Panc1 (cell line): ENCODE results near the gene HDAC6. TPM values are rescaled to one million over a fixed set of nuclear protein-coding genes. Genes with fewer than 3 reads are reported as not detected.

ENCODE experiments used
- ATAC-seq: fragments of 200-7000 bp; cut with Tn5 transposase; 2 replicates; pipeline ENCODE4 v1.9.1; 2020; ENCODE audit warnings: mild to moderate bottlenecking, moderate library complexity
- BruUV-seq: library from RNA; stranded (reverse); fragments of 400-500 nt; replicated peaks from 2 replicates; lab custom pipeline; 2021; lab: Mats Ljungman, UMichigan
- CTCF ChIA-PET: fragments of 300-600 bp; sonication (Branson Sonifier 250); formaldehyde crosslinking; loops from one replicate; lab custom pipeline; 2022; ENCODE audit warnings: antibody characterized with exemption; lab: Charles Lee
- POLR2A ChIA-PET: fragments of 300-600 bp; sonication (Branson Sonifier 250); formaldehyde crosslinking; loops from one replicate; lab custom pipeline; 2022; ENCODE audit warnings: antibody characterized with exemption; lab: Charles Lee
- DNase-seq: peaks from one replicate; pipeline ENCODE4 v3.0.0-alpha.2; 2010; ENCODE audit warnings: low read depth, low spot score
- H3K27ac ChIP-seq: 2 replicates; pipeline ENCODE4 v1.5.1; 2011; ENCODE audit warnings: mild to moderate bottlenecking, low read length, inconsistent platforms
- H3K27me3 ChIP-seq: fragments of 200-500 bp; sonication (Bioruptor generic); 2 replicates; pipeline ENCODE4 v1.6.0; 2014; ENCODE audit warnings: low read length, inconsistent platforms; ENCODE audit not compliant: control insufficient read depth, insufficient read depth
- H3K36me3 ChIP-seq: fragments of 200-500 bp; sonication (Bioruptor generic); 2 replicates; pipeline ENCODE4 v1.5.1; 2014; ENCODE audit warnings: inconsistent platforms, mild to moderate bottlenecking, low read length, moderate library complexity; ENCODE audit not compliant: control insufficient read depth, insufficient read depth
- H3K4me1 ChIP-seq: 2 replicates; pipeline ENCODE4 v1.5.1; 2011; ENCODE audit warnings: inconsistent platforms, mild to moderate bottlenecking, low read length, moderate library complexity; ENCODE audit not compliant: control insufficient read depth, insufficient read depth
- H3K4me3 ChIP-seq, 2 experiments: 2 replicates each; pipeline ENCODE4 v1.5.1; 2011 to 2012; ENCODE audit warnings: low read depth in 2 of 2, low read length in 2 of 2, mild to moderate bottlenecking in 2 of 2, inconsistent platforms in 1 of 2, moderate library complexity in 1 of 2
- H3K9me3 ChIP-seq: fragments of 200-500 bp; sonication (Bioruptor generic); 2 replicates; pipeline ENCODE4 v1.5.1; 2014; ENCODE audit warnings: low read depth, mild to moderate bottlenecking, inconsistent platforms, low read length, moderate library complexity; ENCODE audit not compliant: control insufficient read depth, insufficient read depth
- CTCF ChIP-seq: fragments of 450-650 bp; IDR thresholded peaks from 2 replicates; pipeline ENCODE4 v1.5.1; 2017; ENCODE audit warnings: mild to moderate bottlenecking
- POLR2AphosphoS5 ChIP-seq: IDR thresholded peaks from 2 replicates; pipeline ENCODE4 v1.6.1; 2012; ENCODE audit warnings: mild to moderate bottlenecking, low read depth, low read length, moderate library complexity
- REST ChIP-seq, 2 experiments: IDR thresholded peaks; 2 replicates each; pipeline ENCODE4 v1.6.1; 2011 to 2012; ENCODE audit warnings: low read depth in 2 of 2, control low read depth in 1 of 2, low read length in 1 of 2, mild to moderate bottlenecking in 1 of 2, moderate library complexity in 1 of 2; ENCODE audit not compliant: insufficient read depth in 1 of 2
- SIN3A ChIP-seq: IDR thresholded peaks from 2 replicates; pipeline ENCODE4 v1.6.1; 2012; ENCODE audit warnings: low read depth, mild to moderate bottlenecking, low read length, moderate library complexity, borderline replicate concordance; ENCODE audit not compliant: insufficient read depth
- TCF7L2 ChIP-seq: IDR thresholded peaks from 2 replicates; pipeline ENCODE4 v1.6.1; 2011; ENCODE audit warnings: mild to moderate bottlenecking, low read depth, low read length, inconsistent platforms
- in situ Hi-C: cut with HindIII; loops from 2 replicates; pipeline ENCODE4 v1.10.0; 2016; ENCODE audit warnings: low sequenced_read_pairs, low pct_unique_long_range_greater_than_20kb
- intact Hi-C: fragments of 100-400 bp; cut with micrococcal nuclease; formaldehyde crosslinking; loops from one replicate; pipeline ENCODE4 v1.10.0; 2022; ENCODE audit not compliant: unreplicated experiment
- total RNA-seq: library from RNA; stranded (reverse); gene quantifications from one replicate; pipeline ENCODE4 v1.2.1, GENCODE V29; 2021; ENCODE audit not compliant: unreplicated experiment

HDAC6 gene
- total RNA-seq, 1 experiment from 2014 or later = 97.1 TPM

- H3K4me1 ChIP-seq = no peaks in the 10 kb centered on the region
- intact Hi-C loops = no loop called here
- ChIA-PET POLR2A (no interaction called here), CTCF (no interaction called here)
- no peak for TF ChIP-seq TCF7L2
- TF ChIP-seq POLR2AphosphoS5 = no peak
- no peak for TF ChIP-seq CTCF
- TF ChIP-seq SIN3A = no peak
- TF ChIP-seq REST (IDR thresholded peaks at IDR 0.05; ENCODE audit: insufficient read depth in 1 of 2, low read depth in 2 of 2, low read length in 1 of 2) = no peak
- no peaks in the 10 kb centered on the region for H3K9me3 ChIP-seq
- no peaks in the 10 kb centered on the region for H3K27me3 ChIP-seq
- no peak for DNase-seq
- H3K27ac ChIP-seq = no peak overlapping the region
- BruUV-seq = no TSS peak
- in situ Hi-C loops = no loop called here
- no peak overlapping the region for H3K4me3 ChIP-seq
- no peaks in the 10 kb centered on the region for H3K36me3 ChIP-seq
- ATAC-seq = no peak
Measured at GRCh38 chrX:48787505-48788443, 14.1 kb upstream of the HDAC6 start.

GRCh38 chrX:48789366-48790220 is 12.3 kb upstream of the HDAC6 start:
- TF ChIP-seq TCF7L2 (no peak), POLR2AphosphoS5 (no peak), REST (IDR thresholded peaks at IDR 0.05; ENCODE audit: insufficient read depth in 1 of 2, low read depth in 2 of 2, low read length in 1 of 2) (no peak), CTCF (no peak), SIN3A (no peak)
- ChIA-PET CTCF (interaction anchor here (0.7 kb wide), 1 partner anchor 78 kb away, joined by 4 read pairs; no protein-coding TSS in a partner anchor), POLR2A (interaction anchor here (0.6 kb wide), 2 partner anchors 11 to 122 kb away, joined by 3 to 5 read pairs; partner anchors contain the start of gene SLC35A2)
- Histone ChIP-seq H3K4me3 (no peak overlapping the region), H3K27me3 (no peaks in the 10 kb centered on the region), H3K9me3 (no peaks in the 10 kb centered on the region), H3K27ac (no peak overlapping the region), H3K4me1 (no peaks in the 10 kb centered on the region), H3K36me3 (no peaks in the 10 kb centered on the region)
- BruUV-seq = no TSS peak
- DNase-seq (no peak), ATAC-seq (no peak)
- intact Hi-C loops (no loop called here), in situ Hi-C loops (no loop called here)
